Measurements from ENCODE around the gene STRA6. TPM values are rescaled to one million over a fixed set of nuclear protein-coding genes. Genes with fewer than 3 reads are reported as not detected.

The STRA6 gene
- polyA plus RNA-seq, 1 of the 3 experiments (the other 2 are of a cell fraction): 27.9 TPM

GRCh38 chr15:74208496-74208895 lies 5.9 kb upstream of the STRA6 start:
- Histone ChIP-seq H3K4me3 (ENCODE audit: low read depth in 2 of 2, low read length in 1 of 2) (no peak overlapping the region), H4K20me1 (ENCODE audit: insufficient read depth) (no peaks in the 10 kb centered on the region), H2AFZ (ENCODE audit: low read depth) (no peak overlapping the region), H3K79me2 (ENCODE audit: insufficient read depth) (no peaks in the 10 kb centered on the region), H3K4me2 (peak overlapping the region; percentile 17), H3K9me3 (no peaks in the 10 kb centered on the region), H3F3A (replicated peaks; ENCODE audit: insufficient read depth) (peaks cover 27% of the 10 kb centered on the region), H3K9ac (no peak overlapping the region), H3K27me3 (ENCODE audit: insufficient read depth) (no peaks in the 10 kb centered on the region), H3K36me3 (replicated peaks in 1 of 2; ENCODE audit: control insufficient read depth in 1 of 2, insufficient read depth in 2 of 2, low read length in 1 of 2) (no peaks in the 10 kb centered on the region), H3K27ac (ENCODE audit: low read depth in 2 of 2, low read length in 1 of 2) (peak overlapping the region; percentile 61 to 82), H3K9me2 (no peaks in the 10 kb centered on the region), H3K4me1 (ENCODE audit: control insufficient read depth in 1 of 2, insufficient read depth in 2 of 2, low read depth in 1 of 2, low read length in 1 of 2) (peaks cover 35 to 61% of the 10 kb centered on the region in 2 experiments)
- 91% methylated on average over 6 of the region's 6 CpGs for WGBS (ENCODE audit: low lambda C conversion rate)
- no peak for TF ChIP-seq RCOR1 (IDR thresholded peaks at IDR 0.05; ENCODE audit: low read length)
- TF ChIP-seq MAX (IDR thresholded peaks at IDR 0.05; ENCODE audit: low read depth): no peak
- TF ChIP-seq GABPA (IDR thresholded peaks at IDR 0.05; ENCODE audit: low read depth): no peak
- DNase-seq: no peak
- ChIA-PET POLR2A (no interaction called here), CTCF (interaction anchor here (0.7 to 1.4 kb wide), 4 partner anchors 10 to 99 kb away, joined by 3 to 6 read pairs (median 4); no protein-coding TSS in a partner anchor)

GRCh38 chr15:74207652-74208440 lies 5.3 kb upstream of the STRA6 start:
- Histone ChIP-seq H3K27me3 (ENCODE audit: insufficient read depth) (no peaks in the 10 kb centered on the region), H3F3A (replicated peaks; ENCODE audit: insufficient read depth) (peaks cover 34% of the 10 kb centered on the region), H3K4me3 (ENCODE audit: low read depth in 2 of 2, low read length in 1 of 2) (no peak overlapping the region), H3K9me3 (no peaks in the 10 kb centered on the region), H3K4me2 (no peak overlapping the region), H3K36me3 (replicated peaks in 1 of 2; ENCODE audit: control insufficient read depth in 1 of 2, insufficient read depth in 2 of 2, low read length in 1 of 2) (no peaks in the 10 kb centered on the region), H3K9ac (no peak overlapping the region), H3K9me2 (no peaks in the 10 kb centered on the region), H4K20me1 (ENCODE audit: insufficient read depth) (no peaks in the 10 kb centered on the region), H3K4me1 (ENCODE audit: control insufficient read depth in 1 of 2, insufficient read depth in 2 of 2, low read depth in 1 of 2, low read length in 1 of 2) (peaks cover 40 to 67% of the 10 kb centered on the region in 2 experiments), H3K79me2 (ENCODE audit: insufficient read depth) (no peaks in the 10 kb centered on the region), H2AFZ (ENCODE audit: low read depth) (no peak overlapping the region), H3K27ac (ENCODE audit: low read depth in 2 of 2, low read length in 1 of 2) (peak overlapping the region in 1 of 2 experiments; percentile 61; a peak in 1 of 4 replicates)
- no peak for TF ChIP-seq POLR2AphosphoS5 (IDR thresholded peaks at IDR 0.05; ENCODE audit: low read depth, low read length)
- TF ChIP-seq TEAD4 (IDR thresholded peaks at IDR 0.05; ENCODE audit: borderline replicate concordance, insufficient read depth): no peak
- no peak for TF ChIP-seq RXRA (IDR thresholded peaks at IDR 0.05; ENCODE audit: borderline replicate concordance, low read depth)
- TF ChIP-seq EZH2phosphoT487 (IDR thresholded peaks at IDR 0.05; ENCODE audit: borderline replicate concordance, low read depth): no peak
- no peak for TF ChIP-seq PBX3 (IDR thresholded peaks at IDR 0.05)
- no peak for TF ChIP-seq NFIC (IDR thresholded peaks at IDR 0.05; ENCODE audit: borderline replicate concordance)
- no peak for TF ChIP-seq RCOR1 (IDR thresholded peaks at IDR 0.05; ENCODE audit: low read length)
- TF ChIP-seq CHD2 (IDR thresholded peaks at IDR 0.05; ENCODE audit: low read length, partially characterized antibody): no peak
- no peak for TF ChIP-seq TCF12 (IDR thresholded peaks at IDR 0.05)
- TF ChIP-seq FOXJ3 (CRISPR knock-in tag; IDR thresholded peaks at IDR 0.05): no peak
- TF ChIP-seq RFX5 (IDR thresholded peaks at IDR 0.05; ENCODE audit: low read length): no peak
- TF ChIP-seq GATA2 (CRISPR knock-in tag; IDR thresholded peaks at IDR 0.05): no peak
- TF ChIP-seq ELF1 (IDR thresholded peaks at IDR 0.05): no peak
- no peak for TF ChIP-seq MXI1 (IDR thresholded peaks at IDR 0.05; ENCODE audit: low read depth, low read length)
- DNase-seq: no peak
- WGBS (ENCODE audit: low lambda C conversion rate): 89% methylated on average over 15 of the region's 16 CpGs
- ChIA-PET CTCF (interaction anchor here (1.2 to 2.7 kb wide), 4 partner anchors 9 to 100 kb away, joined by 3 to 11 read pairs (median 4); no protein-coding TSS in a partner anchor), POLR2A (no interaction called here)
